ENCODE results near the gene DYNLRB1.

Gene DYNLRB1

DNA sequence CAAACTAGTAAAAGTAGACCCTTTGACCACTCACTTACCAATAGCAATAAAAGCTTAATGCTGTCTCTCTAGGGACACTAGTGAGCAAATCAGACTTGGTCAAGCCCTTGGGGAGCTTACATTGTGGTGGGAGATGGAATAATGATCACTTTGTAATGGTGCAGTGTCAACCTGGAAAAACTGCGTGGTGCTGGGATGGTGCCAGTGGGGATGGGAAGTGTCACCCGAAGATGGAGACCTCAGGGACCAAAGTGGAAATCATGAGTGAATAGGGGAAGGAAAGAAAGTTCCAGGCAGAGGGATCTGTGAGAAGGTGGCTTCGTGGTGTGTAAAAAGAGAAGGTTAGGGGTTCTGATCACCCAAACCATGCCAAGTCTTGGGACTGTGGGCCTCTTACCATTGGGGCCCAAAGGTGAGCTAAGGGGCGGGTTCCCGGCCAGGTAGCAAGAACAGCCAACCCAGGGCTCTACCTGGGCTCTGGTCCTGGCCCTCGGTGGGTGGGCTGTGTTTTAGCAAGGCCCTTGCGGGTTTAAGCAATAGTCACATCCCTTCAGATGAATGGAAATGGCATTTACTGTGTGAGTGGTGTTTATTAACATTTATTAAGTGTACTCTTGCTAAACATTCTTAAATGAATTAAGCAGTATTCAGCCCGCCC is 15.5 kb downstream of the DYNLRB1 start:
- no peak overlapping the region for H3K4me3 ChIP-seq (ENCODE audit: low read depth, low read length)
- TF ChIP-seq, protein P1, sequence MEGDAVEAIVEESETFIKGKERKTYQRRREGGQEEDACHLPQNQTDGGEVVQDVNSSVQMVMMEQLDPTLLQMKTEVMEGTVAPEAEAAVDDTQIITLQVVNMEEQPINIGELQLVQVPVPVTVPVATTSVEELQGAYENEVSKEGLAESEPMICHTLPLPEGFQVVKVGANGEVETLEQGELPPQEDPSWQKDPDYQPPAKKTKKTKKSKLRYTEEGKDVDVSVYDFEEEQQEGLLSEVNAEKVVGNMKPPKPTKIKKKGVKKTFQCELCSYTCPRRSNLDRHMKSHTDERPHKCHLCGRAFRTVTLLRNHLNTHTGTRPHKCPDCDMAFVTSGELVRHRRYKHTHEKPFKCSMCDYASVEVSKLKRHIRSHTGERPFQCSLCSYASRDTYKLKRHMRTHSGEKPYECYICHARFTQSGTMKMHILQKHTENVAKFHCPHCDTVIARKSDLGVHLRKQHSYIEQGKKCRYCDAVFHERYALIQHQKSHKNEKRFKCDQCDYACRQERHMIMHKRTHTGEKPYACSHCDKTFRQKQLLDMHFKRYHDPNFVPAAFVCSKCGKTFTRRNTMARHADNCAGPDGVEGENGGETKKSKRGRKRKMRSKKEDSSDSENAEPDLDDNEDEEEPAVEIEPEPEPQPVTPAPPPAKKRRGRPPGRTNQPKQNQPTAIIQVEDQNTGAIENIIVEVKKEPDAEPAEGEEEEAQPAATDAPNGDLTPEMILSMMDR (conservative IDR thresholded peaks at IDR 0.05; ENCODE audit: low read depth, low read length), result no peak
- no peak for DNase-seq (ENCODE audit: low read depth)

DNA sequence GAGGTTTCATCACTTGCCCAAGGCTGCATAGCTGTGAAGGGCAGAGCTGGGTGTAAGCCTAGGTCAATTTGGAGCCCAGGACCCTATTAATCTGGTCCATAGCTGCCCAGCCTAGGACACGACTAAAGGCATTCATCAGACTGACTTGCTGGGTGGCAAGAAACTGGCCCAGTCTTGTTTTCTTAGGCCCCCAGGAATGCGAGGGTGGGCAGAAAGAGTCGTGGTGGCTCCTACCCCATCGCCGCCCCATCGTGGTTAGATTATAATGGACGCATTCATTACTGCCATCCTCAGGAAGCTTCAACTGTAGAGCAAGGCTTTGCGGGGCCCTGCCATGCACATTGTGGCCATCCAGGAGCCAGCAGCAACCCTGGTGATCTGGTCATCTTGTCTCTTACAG is 16.1 kb downstream of the DYNLRB1 start:
- no peak for DNase-seq (ENCODE audit: low read depth)

DNA sequence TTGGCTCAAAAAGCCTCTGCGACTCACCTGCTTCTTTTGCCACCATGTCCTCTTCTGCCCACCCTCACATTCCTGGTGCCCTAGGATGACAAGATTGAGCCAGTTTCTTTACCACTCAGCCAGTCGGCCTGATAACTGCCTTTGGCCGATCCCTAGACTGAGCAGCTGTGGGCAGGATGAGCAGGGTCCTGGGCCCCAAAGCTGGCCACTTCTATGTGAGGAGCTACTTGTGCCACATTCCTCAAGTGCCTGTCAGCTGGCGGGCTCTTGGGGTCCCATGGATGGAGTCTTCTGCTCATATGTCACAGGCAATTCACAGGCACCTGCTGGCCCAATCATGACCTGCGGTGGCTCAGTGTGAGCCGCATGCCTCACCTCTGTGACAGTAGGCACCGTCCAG is 16.5 kb downstream of the DYNLRB1 start:
- no peak overlapping the region for H3K4me3 ChIP-seq (ENCODE audit: low read depth, low read length)
- DNase-seq (ENCODE audit: low read depth), result no peak
- TF ChIP-seq, protein P1 (conservative IDR thresholded peaks at IDR 0.05; ENCODE audit: low read depth, low read length), result no peak

More for the DNA sequence above, 16.1 kb downstream of the DYNLRB1 start:
- H3K4me3 ChIP-seq (ENCODE audit: low read depth, low read length), result no peak overlapping the region
- TF ChIP-seq, protein P1 (conservative IDR thresholded peaks at IDR 0.05; ENCODE audit: low read depth, low read length), result no peak

DNA sequence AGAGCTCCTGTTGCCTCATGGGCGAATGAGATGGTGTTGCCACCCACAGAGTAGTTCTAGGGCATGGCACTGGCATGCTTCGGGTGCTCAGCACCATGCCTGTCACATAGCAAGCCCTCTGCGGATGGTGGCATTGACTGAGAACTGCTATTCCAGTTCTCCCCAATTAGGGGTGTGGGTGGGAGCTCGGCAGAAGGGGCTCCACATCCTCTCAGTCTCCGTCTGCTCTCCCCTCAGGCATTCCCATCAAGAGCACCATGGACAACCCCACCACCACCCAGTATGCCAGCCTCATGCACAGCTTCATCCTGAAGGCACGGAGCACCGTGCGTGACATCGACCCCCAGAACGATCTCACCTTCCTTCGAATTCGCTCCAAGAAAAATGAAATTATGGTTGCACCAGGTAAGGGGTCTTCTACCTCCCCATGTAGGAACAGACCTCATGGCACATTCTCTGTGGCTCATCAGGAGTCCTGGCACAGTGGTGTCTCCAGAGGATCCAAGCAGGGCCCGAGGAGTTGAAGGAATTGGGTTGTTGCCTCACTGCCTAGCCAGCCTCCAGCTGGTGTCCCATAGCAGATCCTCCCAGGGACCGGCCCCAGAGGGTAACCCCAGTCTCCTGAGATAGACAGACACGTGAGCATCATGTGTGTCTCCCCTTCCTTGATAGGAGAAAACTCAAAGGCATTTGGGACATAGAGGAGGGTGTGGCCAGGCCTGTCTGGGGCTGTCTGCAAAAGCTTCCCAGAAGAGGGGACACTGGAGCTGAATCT is 18.4 kb downstream of the DYNLRB1 start:
- TF ChIP-seq, protein P1 (conservative IDR thresholded peaks at IDR 0.05; ENCODE audit: low read depth, low read length), result no peak
- no peak overlapping the region for H3K4me3 ChIP-seq (ENCODE audit: low read depth, low read length)
- no peak for DNase-seq (ENCODE audit: low read depth)

DNA sequence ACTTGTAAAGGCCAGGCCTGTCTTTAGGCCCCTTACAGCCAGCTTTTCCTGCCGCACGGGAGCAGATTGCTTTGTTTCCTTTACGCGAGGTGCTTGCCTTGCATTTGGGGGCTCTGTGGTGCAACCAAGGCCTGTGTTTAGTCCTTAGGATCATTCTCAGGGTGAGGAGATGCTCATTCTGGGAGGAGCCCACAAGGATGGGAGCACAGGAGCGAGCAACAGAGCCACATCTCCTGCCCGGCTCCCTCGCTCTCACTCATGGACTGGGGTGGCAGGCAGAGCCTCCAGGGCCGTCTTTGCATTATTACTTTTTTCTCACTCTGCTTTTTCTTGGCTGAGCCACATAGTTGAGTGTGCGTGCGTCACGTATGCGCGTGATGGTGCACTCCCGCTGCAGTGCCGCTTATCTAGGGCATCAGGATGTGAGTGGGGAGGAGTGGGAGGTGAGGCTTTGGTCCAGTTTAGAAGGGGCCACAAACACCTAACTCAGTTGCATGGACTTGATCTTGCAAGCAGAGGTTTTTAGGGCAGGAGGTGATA is 19.1 kb downstream of the DYNLRB1 start:
- H3K4me3 ChIP-seq (ENCODE audit: low read depth, low read length), result no peak overlapping the region
- TF ChIP-seq, protein P1 (conservative IDR thresholded peaks at IDR 0.05; ENCODE audit: low read depth, low read length), result no peak
- no peak for DNase-seq (ENCODE audit: low read depth)

DNA sequence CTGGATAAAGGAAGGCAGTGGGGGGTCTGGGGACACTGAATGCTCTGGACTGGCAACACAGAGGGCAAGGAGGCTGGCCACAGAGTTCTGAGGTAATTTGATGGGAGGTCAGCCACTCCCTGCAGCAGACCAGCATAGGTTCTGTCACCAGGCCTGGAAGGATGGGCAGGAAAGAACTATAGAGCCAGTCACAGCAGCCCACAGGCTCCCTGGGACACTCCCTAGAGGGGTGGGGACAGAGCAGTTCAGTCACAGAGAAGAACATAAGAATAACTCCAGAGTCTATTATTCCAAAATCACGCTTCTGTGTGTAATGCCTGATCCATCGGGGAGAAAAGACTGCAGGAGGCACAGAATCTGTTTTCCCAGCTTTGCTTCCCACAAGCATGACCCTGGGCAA is 19.6 kb downstream of the DYNLRB1 start:
- DNase-seq (ENCODE audit: low read depth), result no peak
- TF ChIP-seq, protein P1 (conservative IDR thresholded peaks at IDR 0.05; ENCODE audit: low read depth, low read length), result no peak

More for the DNA sequence above, 19.6 kb downstream of the DYNLRB1 start:
- H3K4me3 ChIP-seq (ENCODE audit: low read depth, low read length), result no peak overlapping the region
